ENCODE results near the gene ARMH4.
"Not testable (repeated sequence)": the region's sequence is repeated elsewhere in the genome, so short reads cannot be mapped to it uniquely, and the experiment has no call there.

The ARMH4 gene

GRCh38 chr14:58145936-58146335 lies 6.1 kb downstream of the ARMH4 start:
- in situ Hi-C loops (cut with MboI; ENCODE audit: low sequenced_read_pairs) = no loop called here

DNA sequence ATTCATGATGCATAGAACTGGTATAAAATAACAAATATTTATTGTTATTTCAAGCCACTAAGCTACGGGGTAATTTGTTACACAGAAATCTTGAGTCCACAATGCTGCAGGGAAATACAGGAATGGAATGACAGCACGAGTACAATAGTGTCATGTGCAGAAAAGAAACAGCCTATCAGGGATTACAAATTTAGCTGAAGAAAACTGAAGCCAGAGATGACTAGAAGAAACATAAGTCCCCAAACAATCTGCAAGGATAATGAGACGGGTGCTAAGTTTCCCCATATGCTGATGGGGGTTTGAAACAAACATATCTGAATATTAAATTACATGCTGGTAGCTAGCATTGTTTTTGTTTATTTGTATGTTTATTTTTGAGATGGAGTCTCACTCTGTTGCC lies 8.9 kb downstream of the ARMH4 start:
- in situ Hi-C loops (cut with MboI; ENCODE audit: low sequenced_read_pairs) = no loop called here

DNA sequence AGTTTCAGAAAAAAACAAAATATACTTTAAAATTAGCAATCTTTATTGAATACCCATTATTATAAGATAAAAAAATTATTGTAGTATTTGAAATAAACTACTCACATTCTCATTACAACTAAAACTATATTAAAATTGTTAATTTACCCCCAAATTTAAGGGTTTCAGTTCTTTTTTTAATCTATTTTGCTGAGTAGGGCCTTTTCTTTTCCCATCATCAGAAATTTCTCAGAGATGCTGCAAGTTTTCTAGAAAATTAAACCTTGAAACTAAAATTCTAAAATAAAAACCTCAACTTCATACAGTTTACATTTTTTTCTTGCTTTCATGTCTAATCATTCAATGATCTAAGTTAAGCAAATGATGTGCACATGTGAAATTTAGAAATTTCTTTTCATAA lies 10.1 kb downstream of the ARMH4 start:
- in situ Hi-C loops (cut with MboI; ENCODE audit: low sequenced_read_pairs) = no loop called here

GRCh38 chr14:58138714-58139482 lies 13.1 kb downstream of the ARMH4 start:
- in situ Hi-C loops (cut with MboI; ENCODE audit: low sequenced_read_pairs) = no loop called here

DNA sequence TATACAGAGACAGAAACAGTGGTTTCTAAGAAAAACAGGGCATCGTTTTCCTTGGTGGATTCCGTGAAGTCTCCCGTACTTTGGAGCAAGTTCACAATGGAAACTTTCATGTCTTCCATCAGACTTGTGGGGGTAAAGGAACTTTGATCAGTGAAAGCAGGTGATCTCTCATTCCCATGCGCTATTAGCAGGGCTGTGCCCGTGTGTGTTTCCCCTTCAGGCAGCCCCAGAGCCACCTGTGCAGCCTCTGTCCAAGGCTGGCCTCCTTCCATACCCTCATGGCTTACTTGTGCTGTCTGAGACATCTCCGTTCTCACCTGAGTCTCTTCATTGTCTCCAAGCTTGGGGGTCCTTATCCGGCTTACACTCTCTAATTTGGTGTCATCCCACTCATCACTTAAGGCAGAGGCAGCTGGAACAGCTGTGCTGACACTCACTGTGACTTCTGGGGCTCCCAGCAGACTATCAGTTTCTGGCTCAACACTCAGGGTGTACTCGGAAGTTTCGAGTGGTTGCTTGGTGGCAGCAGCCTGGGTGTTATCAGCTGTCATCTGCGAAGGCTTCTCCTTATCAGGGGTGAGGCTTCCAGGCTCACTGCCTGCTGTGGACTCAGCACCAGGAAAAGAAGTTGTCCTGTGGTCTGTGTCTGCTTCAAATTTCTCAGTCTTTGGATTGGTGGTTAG lies 13.8 kb downstream of the ARMH4 start:
- in situ Hi-C loops (cut with MboI; ENCODE audit: low sequenced_read_pairs) = no loop called here

GRCh38 chr14:58133739-58134138 lies 18.3 kb downstream of the ARMH4 start:
- in situ Hi-C loops (cut with MboI; ENCODE audit: low sequenced_read_pairs) = no loop called here

DNA sequence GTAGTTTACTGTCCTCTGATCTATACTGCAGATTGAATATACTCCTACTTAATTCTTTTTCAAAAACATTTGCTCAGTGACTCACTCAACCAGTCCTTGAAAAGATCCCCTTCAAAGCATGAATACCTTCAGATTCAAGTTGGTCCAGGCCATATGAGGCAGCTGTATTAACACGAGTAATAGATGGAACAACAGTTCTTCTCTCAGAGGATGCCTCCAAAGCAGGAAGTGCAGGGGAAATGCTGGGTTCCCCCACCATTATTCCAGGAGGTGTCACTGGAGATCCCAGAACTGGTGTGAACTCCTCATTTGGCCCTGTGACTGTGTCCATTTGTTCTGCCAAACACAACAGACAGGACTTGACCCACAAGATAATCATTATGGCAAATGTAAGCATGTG lies 20.6 kb downstream of the ARMH4 start:
- in situ Hi-C loops (cut with MboI; ENCODE audit: low sequenced_read_pairs) = no loop called here

DNA sequence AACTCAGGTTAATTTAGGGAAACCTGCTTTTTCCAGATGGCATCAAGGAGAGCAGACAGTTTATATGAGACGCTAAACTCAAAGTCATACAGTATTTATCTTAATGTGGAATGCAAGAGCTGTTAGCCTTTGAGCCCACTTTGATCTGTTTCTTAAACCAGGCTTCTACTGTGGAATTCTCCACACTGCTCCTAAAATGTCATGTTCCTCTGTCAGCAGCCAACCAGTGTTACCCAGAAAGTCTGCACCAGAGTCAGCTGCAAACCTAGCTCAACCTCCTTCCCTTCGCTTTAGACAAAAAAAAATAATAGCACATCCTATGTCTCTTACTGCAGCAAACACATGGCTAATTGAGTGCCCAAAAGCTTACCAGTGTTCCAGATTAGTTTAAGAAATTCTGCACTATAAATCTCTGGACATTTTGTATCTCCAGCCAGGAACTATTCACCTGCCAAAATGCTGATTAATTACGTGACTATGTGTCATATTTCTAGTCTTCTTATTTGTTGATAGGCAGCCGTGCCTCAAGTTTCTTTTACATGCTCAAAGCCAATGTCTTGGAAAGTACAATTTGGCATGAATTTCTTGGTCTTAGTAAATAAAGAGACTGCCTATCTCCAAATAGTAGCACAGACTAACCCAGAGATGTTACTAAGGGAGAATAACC lies 21.8 kb downstream of the ARMH4 start:
- in situ Hi-C loops (cut with MboI; ENCODE audit: low sequenced_read_pairs) = no loop called here

GRCh38 chr14:58129208-58129607 lies 22.8 kb downstream of the ARMH4 start:
- in situ Hi-C loops (cut with MboI; ENCODE audit: low sequenced_read_pairs) = no loop called here

GRCh38 chr14:58128416-58128815 lies 23.6 kb downstream of the ARMH4 start:
- in situ Hi-C loops (cut with MboI; ENCODE audit: low sequenced_read_pairs) = no loop called here

- in situ Hi-C loops (cut with MboI; ENCODE audit: low sequenced_read_pairs) = not testable (repeated sequence)
These were observed 29.5 kb downstream of the ARMH4 start for GRCh38 chr14:58122546-58122945.

DNA sequence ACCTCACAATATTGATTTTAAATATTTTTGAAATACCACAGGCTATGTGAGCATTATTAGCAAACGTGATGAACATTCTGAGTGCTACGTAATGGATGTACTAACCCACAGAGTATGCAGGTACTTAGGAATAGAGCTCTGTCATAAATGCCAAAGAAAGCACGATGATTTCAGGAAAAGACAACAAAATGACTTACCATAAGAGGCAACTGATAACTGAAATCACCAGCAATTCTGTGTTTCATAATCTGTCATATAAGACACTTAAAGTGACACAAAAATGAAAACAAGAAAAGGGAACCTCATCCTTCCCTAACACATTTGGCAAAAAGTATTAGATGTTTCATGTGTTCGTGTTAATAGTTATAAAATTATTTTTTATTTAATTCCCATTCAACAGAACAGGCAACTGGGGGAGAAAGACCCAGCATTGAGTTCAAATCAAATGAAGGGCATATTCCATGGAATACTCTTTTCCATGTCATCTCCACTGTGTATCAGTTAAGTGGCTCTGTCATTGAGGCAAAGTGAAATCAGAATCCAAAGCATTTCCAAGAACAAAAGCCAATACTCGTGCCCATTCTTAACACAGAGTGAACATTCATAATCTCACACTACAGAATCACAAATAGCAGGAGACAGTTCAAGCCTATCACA lies 30.4 kb downstream of the ARMH4 start:
- in situ Hi-C loops (cut with MboI; ENCODE audit: low sequenced_read_pairs) = no loop called here

DNA sequence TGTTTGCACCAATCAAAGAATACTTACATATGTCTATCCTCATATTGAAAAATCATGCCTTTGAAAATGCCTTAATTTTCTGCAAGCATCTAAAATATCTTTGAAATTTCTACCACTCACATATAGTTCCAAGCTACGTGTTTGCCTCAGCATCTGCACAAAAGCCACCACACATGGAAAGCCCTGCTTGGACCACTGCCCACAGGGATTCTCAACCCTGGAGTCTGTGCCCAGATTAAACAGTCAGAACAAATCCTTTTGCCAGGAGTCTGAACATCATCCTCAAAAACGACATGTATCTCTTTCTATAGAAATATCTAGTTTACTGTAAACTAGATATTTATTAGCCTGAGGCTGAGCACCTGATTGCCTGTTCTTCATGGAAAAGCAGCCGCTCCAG lies 32.6 kb downstream of the ARMH4 start:
- in situ Hi-C loops (cut with MboI; ENCODE audit: low sequenced_read_pairs) = no loop called here

DNA sequence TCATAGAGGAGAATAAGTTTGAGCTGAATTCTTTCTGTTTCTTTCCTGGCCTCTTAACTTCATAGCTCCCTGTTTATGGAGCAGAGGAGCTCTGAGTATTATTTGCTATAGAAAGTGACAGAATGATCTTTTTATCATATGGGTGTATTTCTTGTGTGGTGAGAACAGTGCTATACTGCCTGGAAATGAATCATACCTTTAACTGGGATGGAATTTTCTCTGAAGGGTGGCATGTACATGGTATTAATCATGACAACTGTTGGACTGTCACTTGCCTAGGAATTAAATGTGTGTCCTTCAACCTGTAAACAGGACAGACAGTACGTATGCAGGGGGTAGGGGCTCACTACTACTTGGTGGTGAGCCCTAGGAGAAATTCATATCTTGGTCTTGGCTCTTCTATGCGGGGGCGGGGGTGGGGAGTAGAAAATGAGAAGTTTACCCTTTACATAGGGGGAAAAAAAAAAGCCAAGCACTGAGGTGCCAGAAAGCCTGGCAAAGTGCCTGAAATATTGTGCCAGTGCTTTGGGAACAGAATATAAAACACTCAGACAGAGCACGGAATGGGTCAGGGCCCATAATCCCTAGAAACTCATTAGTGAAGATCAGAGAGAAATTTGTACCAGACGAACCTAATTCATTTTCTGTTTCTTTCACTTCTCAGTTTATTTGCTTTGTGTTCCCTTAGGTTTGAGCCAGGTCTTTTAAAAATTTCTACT lies 33.8 kb downstream of the ARMH4 start:
- in situ Hi-C loops (cut with MboI; ENCODE audit: low sequenced_read_pairs) = no loop called here

DNA sequence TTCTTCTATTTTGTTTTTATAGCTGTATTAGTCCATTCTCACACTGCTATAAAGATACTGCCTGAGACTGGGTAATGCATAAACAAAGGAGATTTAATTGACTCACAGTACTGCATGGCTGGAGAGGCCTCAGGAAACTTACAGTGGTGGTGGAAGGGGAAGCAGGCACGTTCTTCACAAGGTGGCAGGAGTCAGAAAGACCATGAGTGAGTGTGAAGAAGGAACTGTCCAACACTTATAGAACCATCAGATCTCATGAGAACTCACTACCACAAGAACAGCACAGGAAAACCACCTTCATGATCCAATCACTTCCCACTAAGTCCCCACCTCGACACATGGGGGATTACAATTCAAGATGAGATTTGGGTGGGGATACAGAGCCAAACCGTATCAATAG lies 42.3 kb downstream of the ARMH4 start:
- in situ Hi-C loops (cut with MboI; ENCODE audit: low sequenced_read_pairs) = no loop called here

DNA sequence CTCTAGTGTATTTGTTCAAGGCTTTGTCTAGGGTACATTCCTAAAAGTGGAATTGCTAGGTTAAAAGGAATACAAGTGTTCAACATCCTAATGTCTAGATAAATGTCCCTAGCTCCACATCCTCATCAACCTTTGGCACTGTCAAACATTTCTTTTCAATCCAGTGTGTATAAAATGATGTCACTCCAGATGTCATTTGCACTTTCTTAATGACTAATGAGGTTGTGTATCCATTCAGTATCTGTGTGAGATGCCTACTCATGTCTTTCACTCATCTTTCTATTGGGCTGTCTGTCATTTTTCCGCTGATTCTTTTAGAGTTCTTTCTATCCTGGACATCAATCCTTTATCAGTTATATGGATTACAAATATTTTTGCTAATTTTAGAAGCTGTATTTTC lies 43.3 kb downstream of the ARMH4 start:
- in situ Hi-C loops (cut with MboI; ENCODE audit: low sequenced_read_pairs) = no loop called here

GRCh38 chr14:58107947-58108552 lies 44.0 kb downstream of the ARMH4 start:
- in situ Hi-C loops (cut with MboI; ENCODE audit: low sequenced_read_pairs) = no loop called here

DNA sequence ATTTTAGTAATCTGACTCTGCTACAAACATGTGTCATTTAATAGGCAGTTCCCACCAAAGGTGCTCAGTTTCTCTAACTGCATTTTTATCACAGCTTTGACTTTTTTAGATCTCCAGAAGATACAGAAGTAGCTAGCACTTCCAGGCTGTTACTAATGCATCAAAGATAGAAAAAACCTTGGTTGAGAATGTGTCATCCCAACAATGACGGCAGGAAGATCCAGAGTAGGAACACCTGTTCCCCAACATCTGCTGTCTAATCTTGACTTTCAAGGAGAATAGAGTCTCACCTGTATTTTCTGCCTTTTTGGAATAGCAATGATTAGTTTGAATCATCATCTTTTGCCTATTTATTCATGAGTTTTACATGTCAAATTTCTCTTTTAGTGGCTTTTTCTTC lies 45.0 kb downstream of the ARMH4 start:
- in situ Hi-C loops (cut with MboI; ENCODE audit: low sequenced_read_pairs) = no loop called here

- in situ Hi-C loops (cut with MboI; ENCODE audit: low sequenced_read_pairs) = no loop called here
These were observed 45.6 kb downstream of the ARMH4 start for GRCh38 chr14:58106446-58106845.

- in situ Hi-C loops (cut with MboI; ENCODE audit: low sequenced_read_pairs) = no loop called here
These were observed 47.2 kb downstream of the ARMH4 start for GRCh38 chr14:58104808-58105207.
